Upper lobe of left lung (tissue), 6 donors: ENCODE results near the gene CNTN2. TPM values are rescaled to one million over a fixed set of nuclear protein-coding genes. Genes with fewer than 3 reads are reported as not detected.

Experiments used
- ATAC-seq, 2 donors: fragments of 200-7000 bp; cut with Tn5 transposase; one replicate each; pipeline ENCODE4 v1.9.1; 2022; ENCODE audit warnings: mild to moderate bottlenecking in 2 of 2, moderate library complexity in 2 of 2; ENCODE audit not compliant: low FRiP score in 2 of 2
- DNase-seq, 2 donors: peaks; one replicate each; pipeline ENCODE4 v3.0.0-alpha.2; 2019 to 2020
- H3K27ac ChIP-seq, 4 donors: fragments of 200-600 bp; sonication (generic); one replicate each; pipeline ENCODE4 v1.5.1; 2016 to 2019
- H3K27me3 ChIP-seq, 4 donors: fragments of 200-600 bp; sonication (generic); one replicate each; pipeline ENCODE4 v1.5.1; 2017 to 2019
- H3K36me3 ChIP-seq, 4 donors: fragments of 200-600 bp; sonication (generic); one replicate each; pipeline ENCODE4 v1.5.1; 2016 to 2019
- H3K4me1 ChIP-seq, 4 donors: fragments of 200-600 bp; sonication (generic); one replicate each; pipeline ENCODE4 v1.5.1; 2018 to 2019
- H3K4me3 ChIP-seq, 4 donors: fragments of 200-600 bp; sonication (generic); one replicate each; pipeline ENCODE4 v1.5.1; 2017 to 2019; ENCODE audit warnings: mild to moderate bottlenecking in 2 of 4, moderate library complexity in 1 of 4
- H3K9me3 ChIP-seq, 4 donors: fragments of 200-600 bp; sonication (generic); one replicate each; pipeline ENCODE4 v1.5.1; 2018 to 2019
- EP300 ChIP-seq, 4 donors: sonication (generic); formaldehyde crosslinking; IDR thresholded peaks; one replicate each; pipeline ENCODE4 v1.5.1; 2017; ENCODE audit warnings: antibody characterized with exemption in 4 of 4, control low read depth in 2 of 4
- POLR2A ChIP-seq, 4 donors: fragments of 450-650 bp; IDR thresholded peaks; one replicate each; pipeline ENCODE4 v1.5.1; 2016 to 2017; ENCODE audit warnings: antibody characterized with exemption in 4 of 4, mild to moderate bottlenecking in 2 of 4
- POLR2AphosphoS5 ChIP-seq, 2 donors: sonication (generic); formaldehyde crosslinking; IDR thresholded peaks; one replicate each; pipeline ENCODE4 v1.5.1; 2017; ENCODE audit warnings: antibody characterized with exemption in 2 of 2
- WGBS, 2 donors: methylation state at CpG; one replicate each; pipeline ENCODE4 v1.1.5; 2017 to 2018; 5-methylcytosine and 5-hydroxymethylcytosine counted together
- total RNA-seq, 6 donors: library from RNA; depleted of rRNA in 4 of 6; stranded (reverse); fragments of >200 nt in 4 of 6; gene quantifications; one replicate each; pipeline versions ENCODE4 v1.1.0 to v1.2.1, GENCODE V29; 2016 to 2021
- TF ChIP-seq, protein P1 (sequence below), 6 experiments: fragments of 450-650 bp in 4 of 6; fragments of 200-600 bp in 2 of 6; sonication (generic) in 2 of 6; IDR thresholded peaks; one replicate each; pipeline ENCODE4 v1.5.1; 2016 to 2019; ENCODE audit warnings: antibody characterized with exemption in 6 of 6
- donor health status: DM: no; HTN: no; CAD: no; lungs with moderate emphysema.
- donor health status: DM: no; HTN: yes; CAD: no; lungs with severe emphysema.

The CNTN2 gene
- total RNA-seq, 6 donors from 2014 or later, result not detected

DNA sequence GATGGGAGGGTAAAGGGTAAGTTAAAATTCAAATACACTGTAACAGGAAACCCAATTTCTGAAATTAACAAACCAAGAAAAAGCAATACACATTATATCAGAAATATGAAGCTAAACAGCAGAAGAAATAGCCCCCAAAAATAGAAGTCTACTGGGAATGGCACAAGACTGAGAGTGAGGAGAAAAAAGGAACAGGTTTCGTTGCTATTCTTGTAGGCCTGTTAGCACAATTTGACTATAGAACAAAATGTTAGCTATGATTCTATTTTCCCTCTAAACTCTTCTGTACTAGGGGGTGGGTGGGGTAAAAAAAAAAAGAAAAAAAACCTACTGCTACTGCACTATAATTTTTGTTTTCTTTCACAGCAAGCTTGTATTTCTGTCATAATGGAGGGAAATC lies 66.3 kb downstream of the CNTN2 start:
- DNase-seq (no peak), ATAC-seq (no peak)
- Histone ChIP-seq H3K27me3 (no peaks in the 10 kb centered on the region), H3K27ac (no peak overlapping the region), H3K4me1 (no peaks in the 10 kb centered on the region), H3K4me3 (no peak overlapping the region), H3K9me3 (no peaks in the 10 kb centered on the region), H3K36me3 (peaks cover 10 to 84% (median 47%) of the 10 kb centered on the region in 4 donors)
- 90 to 100% methylated on average over 1 of the region's 1 CpG for WGBS, 2 donors
- no peak for TF ChIP-seq POLR2AphosphoS5 (IDR thresholded peaks at IDR 0.05)
- TF ChIP-seq EP300 (IDR thresholded peaks at IDR 0.05), result no peak
- TF ChIP-seq, protein P1, sequence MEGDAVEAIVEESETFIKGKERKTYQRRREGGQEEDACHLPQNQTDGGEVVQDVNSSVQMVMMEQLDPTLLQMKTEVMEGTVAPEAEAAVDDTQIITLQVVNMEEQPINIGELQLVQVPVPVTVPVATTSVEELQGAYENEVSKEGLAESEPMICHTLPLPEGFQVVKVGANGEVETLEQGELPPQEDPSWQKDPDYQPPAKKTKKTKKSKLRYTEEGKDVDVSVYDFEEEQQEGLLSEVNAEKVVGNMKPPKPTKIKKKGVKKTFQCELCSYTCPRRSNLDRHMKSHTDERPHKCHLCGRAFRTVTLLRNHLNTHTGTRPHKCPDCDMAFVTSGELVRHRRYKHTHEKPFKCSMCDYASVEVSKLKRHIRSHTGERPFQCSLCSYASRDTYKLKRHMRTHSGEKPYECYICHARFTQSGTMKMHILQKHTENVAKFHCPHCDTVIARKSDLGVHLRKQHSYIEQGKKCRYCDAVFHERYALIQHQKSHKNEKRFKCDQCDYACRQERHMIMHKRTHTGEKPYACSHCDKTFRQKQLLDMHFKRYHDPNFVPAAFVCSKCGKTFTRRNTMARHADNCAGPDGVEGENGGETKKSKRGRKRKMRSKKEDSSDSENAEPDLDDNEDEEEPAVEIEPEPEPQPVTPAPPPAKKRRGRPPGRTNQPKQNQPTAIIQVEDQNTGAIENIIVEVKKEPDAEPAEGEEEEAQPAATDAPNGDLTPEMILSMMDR (IDR thresholded peaks at IDR 0.05), result no peak
- TF ChIP-seq POLR2A (IDR thresholded peaks at IDR 0.05), result no peak

DNA sequence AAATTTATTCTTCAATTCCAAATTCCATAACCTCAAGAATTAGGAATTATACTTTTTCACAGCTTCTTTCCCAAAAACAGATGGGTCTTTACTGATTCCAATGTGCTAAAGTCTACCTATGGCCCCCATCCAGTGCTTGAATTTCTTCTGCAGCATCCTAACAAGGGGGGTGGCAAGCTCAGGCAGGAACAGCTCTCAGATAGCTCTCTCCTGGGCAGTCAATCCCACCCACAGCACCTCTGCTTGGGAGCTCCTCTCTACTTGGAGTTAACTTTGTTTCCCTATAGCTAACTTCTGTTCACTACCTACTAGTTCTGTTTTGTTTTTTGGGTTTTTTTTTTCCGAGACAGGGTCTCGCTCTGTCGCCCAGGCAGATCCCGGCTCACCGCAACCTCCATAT lies 66.7 kb downstream of the CNTN2 start:
- no peak overlapping the region for H3K4me3 ChIP-seq
- no peaks in the 10 kb centered on the region for H3K9me3 ChIP-seq
- H3K4me1 ChIP-seq, result no peaks in the 10 kb centered on the region
- H3K27ac ChIP-seq, result no peak overlapping the region
- no peaks in the 10 kb centered on the region for H3K27me3 ChIP-seq
- peaks cover 5 to 84% (median 45%) of the 10 kb centered on the region in 4 donors for H3K36me3 ChIP-seq
- no peak for DNase-seq
- ATAC-seq, result no peak
- TF ChIP-seq POLR2A (IDR thresholded peaks at IDR 0.05) (no peak), POLR2AphosphoS5 (IDR thresholded peaks at IDR 0.05) (no peak), EP300 (IDR thresholded peaks at IDR 0.05) (no peak)
- TF ChIP-seq, protein P1 (IDR thresholded peaks at IDR 0.05), result no peak
- 92 to 98% methylated on average over 5 of the region's 5 CpGs for whole genome bisulfite sequencing, 2 donors

DNA sequence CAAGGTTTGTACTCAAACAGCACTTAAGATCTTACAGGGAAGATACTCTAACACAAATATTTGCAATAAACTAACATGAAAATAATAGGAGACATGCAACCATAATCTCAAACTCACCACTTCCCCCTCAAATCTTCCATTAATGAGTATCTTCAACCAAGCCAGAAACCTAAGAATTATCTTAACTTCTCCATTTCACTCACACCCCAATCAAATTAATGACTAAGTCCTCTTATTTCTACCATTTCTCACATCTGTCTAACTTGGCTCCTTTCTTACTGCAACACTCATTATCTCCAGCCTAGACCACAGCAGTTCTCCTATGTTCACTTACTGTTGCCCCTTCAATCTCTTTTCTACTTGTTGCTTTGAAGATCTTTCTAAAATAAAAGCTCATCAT lies 68.3 kb downstream of the CNTN2 start:
- Histone ChIP-seq H3K4me1 (peaks cover 0 to 3% (median 0%) of the 10 kb centered on the region in 4 donors), H3K27me3 (no peaks in the 10 kb centered on the region), H3K27ac (no peak overlapping the region), H3K4me3 (no peak overlapping the region), H3K9me3 (no peaks in the 10 kb centered on the region), H3K36me3 (peaks cover 5 to 79% (median 31%) of the 10 kb centered on the region in 4 donors)
- ATAC-seq, result no peak
- TF ChIP-seq POLR2AphosphoS5 (IDR thresholded peaks at IDR 0.05), result no peak
- no peak for TF ChIP-seq EP300 (IDR thresholded peaks at IDR 0.05)
- TF ChIP-seq, protein P1 (IDR thresholded peaks at IDR 0.05), result no peak
- TF ChIP-seq POLR2A (IDR thresholded peaks at IDR 0.05), result no peak
- DNase-seq, result no peak

DNA sequence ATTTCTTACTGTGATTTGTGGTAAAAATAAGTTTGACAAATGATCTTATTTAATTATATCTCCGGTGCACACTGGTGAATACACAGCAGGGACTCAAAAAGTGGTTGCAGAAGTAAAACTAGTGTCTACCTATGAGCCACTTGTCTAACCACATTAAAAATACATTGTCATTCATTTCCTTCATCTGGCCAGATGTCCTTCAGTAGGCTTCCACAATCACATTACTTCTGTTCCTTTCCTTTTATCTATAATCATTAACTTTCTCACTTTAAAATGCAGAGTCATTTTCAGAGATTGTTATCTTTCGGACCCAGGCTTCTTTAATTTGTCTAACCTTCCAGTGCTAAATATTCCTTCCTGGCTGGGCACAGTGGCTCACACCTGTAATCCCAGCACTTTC lies 75.7 kb downstream of the CNTN2 start:
- no peak overlapping the region for H3K27ac ChIP-seq
- no peaks in the 10 kb centered on the region for H3K27me3 ChIP-seq
- no peaks in the 10 kb centered on the region for H3K9me3 ChIP-seq
- no peak overlapping the region for H3K4me3 ChIP-seq
- H3K4me1 ChIP-seq, result peaks cover 25 to 34% (median 28%) of the 10 kb centered on the region in 4 donors
- DNase-seq (no peak), ATAC-seq (no peak)
- H3K36me3 ChIP-seq, result peaks cover 0 to 41% (median 10%) of the 10 kb centered on the region in 4 donors
- 68 to 73% methylated on average over 2 of the region's 2 CpGs for WGBS, 2 donors
- TF ChIP-seq POLR2AphosphoS5 (IDR thresholded peaks at IDR 0.05) (no peak), POLR2A (IDR thresholded peaks at IDR 0.05) (no peak), EP300 (IDR thresholded peaks at IDR 0.05) (no peak)
- TF ChIP-seq, protein P1 (IDR thresholded peaks at IDR 0.05), result no peak
